HG02678 (cell line): ENCODE measurements around the gene SPAG16.
"Not testable (repeated sequence)": the region's sequence is repeated elsewhere in the genome, so short reads cannot be mapped to it uniquely, and the experiment has no call there.

Source experiments
- ATAC-seq: cut with Tn5 transposase; IDR thresholded peaks from one replicate; pipeline ENCODE4 v1.9.1; 2021; ENCODE audit warnings: mild to moderate bottlenecking, moderate library complexity; ENCODE audit not compliant: unreplicated experiment

SPAG16 gene

DNA sequence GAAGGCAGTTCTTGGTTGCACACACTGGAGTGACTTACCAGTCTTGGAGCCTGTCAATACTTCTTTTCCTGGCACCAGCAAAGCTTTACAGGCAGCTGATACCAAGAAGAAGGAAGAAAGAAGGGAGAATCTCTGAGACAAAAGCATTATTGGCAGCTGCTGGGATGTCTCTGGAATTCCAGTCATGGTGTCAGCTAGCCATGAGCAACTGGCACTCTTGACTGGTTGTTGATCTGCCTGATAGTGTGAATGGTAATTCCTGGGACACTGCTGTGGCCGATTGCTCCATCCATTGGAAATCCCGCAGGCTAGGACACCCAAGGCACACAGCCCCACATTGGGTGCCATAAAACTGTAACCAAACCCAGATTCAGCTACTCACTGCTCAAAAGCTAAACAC is 17.8 kb upstream of the SPAG16 start:
- no peak for ATAC-seq

DNA sequence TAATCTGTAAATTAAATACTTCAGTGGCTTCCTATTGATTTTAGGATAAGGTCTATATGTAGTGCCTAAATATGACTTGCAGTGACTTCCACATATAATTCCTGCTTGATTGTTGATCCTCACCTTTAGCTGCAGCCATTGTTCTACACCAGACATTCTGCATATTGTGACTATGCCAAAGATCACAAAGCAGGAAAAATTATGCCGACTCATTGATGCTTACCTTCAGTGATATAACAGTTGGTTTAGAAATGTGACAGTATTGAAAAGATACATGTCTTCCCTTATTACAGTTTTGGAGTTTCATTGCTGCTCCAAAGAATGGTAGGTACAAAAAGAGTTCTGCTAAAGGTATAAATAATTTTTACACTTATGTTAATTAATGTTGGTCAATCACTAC is 12.3 kb upstream of the SPAG16 start:
- no peak for ATAC-seq

DNA sequence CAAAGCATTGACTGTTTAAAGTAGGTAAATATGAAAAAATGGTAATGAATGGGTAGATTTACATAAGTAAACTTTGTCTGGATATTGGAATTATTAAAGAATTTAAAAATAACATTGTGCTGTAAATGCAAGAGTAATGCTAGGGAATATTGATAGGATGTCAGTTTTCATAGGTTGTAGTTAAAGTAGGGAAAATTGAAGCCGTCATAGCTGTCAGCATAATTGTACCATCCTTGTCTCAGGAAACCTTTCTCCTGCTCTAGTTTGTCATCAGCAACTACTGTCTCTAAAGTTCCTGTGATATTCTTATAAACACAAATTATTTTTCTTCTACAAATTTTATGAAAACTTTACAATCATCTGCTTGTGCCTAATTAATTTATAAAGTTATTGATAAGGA is 10.1 kb upstream of the SPAG16 start:
- no peak for ATAC-seq

DNA sequence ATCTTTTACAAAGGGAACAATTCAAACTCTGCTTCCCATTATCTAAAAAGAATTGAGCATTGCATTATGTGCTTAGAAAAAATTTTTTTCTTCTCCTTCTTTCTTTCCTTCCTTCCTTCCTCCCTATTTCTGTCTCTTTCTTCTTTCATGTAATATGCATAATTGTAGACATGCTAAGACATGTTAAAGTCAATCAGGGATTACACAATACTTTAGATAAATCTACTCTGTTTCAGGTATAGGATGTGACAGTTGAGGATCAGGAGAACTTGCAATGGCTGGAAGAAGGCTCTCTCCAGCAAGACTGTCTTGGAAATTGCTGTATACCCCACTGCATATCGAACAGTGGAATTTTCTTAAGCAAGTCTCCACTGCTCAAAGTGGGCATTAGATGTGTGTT is 9.0 kb upstream of the SPAG16 start:
- ATAC-seq, result no peak

DNA sequence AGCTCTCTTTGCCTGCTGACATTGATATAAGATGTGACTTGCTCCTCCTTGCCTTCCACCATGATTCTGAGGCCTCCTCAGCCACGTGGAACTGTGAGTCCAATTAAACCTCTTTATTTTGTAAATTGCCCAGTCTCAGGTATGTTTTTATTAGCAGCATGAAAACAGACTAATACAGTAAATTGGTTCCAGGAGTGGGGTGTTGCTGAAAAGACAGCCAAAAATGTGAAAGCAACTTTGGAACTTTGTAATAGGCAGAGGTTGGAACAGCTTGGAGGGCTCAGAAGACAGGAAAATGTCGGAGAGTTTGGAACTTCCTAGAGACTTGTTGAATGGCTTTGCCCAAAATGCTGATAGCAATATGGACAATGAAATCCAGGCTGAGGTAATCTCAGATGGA is 7.1 kb upstream of the SPAG16 start:
- ATAC-seq, result not testable (repeated sequence)

DNA sequence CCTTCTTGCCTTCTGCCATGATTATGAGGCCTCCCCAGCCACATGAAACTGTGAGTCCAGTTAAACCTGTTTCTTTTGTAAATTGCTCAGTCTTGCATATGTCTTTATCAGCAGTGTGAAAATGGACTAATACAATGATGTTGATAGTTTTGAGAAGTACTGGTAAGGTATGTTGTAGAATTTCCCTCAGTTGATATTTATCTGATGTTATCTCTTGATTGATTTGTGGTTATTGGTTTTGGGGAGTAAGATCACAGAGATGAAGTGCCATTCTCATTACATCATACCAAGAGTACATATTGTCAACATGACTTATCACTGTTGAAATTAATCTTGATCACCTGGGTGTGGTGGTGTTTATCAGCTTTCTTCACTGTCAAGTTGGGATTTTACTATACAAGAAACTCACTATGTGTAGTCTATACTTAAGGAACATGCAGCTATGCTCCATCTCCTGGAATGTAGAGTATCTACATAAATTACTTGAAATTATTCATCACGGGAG is 5.1 kb upstream of the SPAG16 start:
- ATAC-seq, result no peak

DNA sequence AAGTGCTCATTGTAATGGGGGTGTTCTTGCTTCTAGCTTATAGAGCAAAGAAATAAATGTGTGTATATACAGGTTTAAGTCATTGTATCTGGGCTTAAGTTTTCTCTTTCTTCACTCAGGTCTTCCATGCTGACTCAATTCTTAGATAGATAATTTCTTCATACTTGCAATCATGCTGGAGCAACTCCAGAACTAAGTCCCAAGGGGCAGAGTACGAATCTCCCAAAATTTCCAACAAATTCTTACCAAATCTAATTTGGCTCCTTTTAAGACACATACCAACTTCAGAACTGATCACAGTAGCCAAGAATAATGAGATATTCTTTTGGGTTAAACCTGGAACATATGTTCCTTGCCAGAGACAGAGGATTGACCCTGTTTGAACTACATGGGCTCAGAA is 4.3 kb upstream of the SPAG16 start:
- ATAC-seq, result no peak

DNA sequence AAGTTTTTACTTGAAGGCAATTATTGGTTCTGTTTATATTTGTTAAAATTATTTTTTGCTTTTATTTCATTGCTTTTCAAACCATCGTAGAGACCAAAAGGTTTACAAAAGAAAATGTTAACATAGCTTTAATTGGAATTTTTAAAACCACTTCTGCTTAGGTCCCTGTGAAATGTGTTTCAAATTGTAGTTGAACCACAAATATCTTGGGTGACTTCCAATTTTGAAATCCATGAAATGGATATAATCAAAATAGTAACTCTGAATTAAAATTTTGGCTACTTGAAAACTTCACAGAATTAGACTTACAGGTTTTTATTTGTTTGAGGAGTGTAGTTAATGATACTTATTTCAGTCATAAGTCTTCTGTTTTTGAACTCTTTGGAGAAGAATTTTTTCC is 3.1 kb upstream of the SPAG16 start:
- no peak for ATAC-seq

DNA sequence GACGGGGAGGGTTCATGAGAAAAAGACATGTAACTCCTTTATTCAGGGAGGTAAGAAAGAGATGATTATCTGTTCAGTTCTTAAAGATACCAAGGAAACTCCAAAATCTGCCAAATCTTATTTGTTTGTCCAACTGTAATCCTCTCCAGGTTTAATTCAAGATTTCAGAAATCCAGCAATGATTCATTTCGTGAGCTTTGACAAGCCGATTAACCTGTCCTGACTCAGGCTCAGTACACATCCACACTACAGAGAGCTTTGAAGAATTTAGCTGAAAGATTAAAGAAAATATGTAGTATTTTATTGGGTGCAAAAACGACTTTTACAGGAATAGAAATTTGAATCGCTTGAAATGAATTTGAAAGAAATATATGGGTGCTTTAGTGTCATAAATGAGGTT is 1.1 kb downstream of the SPAG16 start:
- no peak for ATAC-seq

DNA sequence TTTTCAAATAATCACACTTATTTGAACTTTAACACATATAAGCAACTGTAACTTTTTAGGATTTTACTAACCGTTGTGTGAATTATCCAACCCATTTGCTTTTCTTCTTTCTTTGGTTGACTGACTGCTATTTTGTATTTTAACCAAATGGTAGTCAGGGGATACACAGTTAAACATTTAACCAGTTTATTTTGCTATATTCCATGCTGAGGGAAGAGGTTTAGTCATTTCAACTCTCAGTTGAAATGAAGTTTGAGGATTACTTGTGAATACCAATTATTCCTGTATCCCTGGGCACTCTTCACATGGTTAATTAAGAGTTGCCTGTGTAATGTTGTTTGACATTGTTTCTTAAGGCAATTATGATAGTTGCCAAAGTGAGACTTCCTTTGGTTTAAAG is 1.9 kb downstream of the SPAG16 start:
- no peak for ATAC-seq

DNA sequence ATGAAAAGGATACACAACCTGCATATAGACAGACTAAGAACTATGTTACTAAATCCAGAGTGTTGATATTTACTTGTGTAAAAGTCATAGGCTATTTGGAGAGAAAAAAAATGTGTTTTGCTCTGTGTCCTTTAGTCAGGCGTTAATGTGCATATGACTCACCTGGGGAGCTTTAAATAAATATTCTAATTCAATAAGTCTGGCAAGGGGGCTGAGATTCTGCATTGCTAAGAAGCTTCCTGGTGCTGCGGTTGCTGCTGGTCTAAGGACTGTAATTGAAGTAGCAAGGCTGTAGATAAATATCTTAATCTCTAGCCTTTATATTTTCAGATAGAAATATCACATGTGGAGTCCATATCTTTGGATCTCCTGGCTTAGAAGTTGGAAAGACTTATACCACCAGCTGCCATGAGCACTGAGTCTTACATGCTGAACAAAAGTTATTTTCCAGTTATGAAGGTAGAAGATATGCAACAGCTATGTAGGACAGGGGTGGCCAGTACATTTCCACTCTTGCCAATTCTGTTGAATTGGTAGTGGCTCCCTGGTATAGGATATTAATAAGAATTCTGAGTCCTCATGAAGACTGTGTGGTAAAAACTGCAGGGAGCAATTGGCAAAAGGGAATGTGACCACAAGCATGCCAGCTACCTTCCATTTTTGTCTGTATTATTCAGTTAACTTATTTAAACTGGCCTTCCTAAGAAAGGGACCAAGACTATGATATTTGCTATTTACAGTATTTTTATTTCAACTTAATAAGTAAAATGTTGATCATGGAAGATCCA is 4.8 kb downstream of the SPAG16 start:
- no peak for ATAC-seq

DNA sequence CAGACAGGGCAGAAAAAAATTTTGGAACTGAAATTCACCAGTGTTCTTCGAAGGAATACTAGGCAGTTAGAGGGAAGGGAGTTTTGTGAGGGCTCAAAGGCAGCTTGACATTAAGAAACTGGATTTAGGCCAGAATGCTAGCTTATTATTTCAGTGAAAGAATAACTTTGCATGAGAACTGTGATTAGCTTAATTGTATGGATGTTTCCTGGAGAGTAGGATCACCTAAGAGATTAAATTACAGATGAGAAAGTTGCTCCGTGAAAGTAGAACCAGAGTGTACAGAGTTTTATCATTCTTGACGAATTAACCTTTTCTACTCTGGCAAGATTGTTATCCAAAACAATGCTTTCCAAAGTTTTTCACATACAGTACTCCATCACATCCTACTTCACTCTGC is 6.2 kb downstream of the SPAG16 start:
- no peak for ATAC-seq

DNA sequence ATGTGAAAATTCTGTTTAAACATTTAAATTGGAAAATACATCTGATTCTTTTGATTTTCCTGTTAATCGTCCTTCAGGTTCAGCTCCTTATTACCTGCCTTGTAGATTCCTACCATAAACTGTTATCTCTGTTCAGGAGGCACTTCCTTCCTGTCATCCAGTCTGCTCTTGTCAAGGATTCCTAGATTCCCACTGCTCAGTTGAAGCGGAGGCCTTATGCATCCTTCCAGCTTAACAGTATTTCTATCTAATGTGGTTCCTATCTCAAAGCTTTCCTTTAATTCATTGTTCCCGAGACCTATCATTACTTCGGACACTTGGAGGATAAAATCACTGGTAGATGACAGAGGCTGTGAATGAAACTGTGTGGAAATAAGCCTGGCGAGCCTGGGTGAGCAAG is 12.0 kb downstream of the SPAG16 start:
- no peak for ATAC-seq

DNA sequence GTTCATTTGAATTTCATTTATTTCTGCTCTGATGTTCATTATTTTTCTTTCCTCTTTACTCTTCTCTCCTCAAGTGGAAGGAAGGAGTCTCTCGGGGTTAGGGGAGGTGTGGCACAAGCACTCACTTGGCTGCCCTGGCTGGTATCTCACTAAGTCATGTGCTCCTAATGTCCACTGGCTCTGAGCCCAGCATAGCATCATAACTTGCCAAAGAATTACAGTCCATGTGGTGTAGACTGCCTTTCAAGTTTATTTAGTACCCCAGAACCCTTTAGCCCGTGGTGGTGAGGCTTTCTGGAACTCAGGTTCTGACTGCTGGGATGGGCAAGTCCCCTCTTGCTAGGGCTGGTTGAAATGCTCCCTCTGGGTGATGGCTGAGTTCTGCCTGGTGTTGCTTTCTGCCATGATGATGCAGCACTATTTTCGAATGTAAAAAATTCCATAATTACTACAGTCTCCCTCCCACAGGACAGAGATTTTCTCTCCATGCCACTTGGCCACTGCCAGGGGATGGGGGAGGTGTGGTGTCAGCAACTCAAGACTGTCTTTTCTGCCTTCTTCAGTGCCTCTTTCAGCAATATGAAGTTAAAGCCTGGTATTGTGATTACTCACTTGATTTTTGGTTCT is 22.2 kb downstream of the SPAG16 start:
- no peak for ATAC-seq

DNA sequence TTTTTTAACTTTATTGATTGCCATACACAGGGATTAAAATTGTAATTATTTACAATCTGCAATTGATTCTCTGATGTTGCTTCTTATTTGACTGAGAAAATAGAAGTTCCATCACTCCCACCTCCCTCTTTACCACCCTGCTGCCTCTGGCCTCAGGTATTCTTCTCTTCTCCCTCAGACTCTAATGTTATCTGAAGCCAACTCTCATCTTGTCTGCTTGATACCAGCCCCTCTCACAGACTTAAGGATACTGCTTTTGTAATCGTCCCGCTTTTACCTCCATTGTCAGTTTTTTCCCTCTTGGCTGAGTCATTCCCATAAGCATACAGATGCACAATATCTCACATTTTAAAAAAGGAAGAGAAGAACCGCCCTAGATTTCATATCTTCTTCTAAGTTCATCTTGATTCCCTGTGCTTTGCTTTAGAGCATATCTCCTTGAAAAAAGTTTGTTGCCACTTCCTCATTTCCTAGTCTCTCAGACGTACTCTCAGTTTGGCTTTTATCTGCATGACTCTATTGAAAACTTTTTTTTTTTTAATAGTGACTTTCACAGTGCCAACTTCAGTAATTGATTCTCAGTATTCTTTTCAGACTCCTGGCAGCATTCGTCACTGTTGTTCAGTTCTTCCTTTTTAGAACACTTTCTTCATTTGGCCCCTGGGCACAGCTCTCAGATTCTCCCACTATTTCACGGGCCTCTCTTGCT is 31.1 kb downstream of the SPAG16 start:
- no peak for ATAC-seq

DNA sequence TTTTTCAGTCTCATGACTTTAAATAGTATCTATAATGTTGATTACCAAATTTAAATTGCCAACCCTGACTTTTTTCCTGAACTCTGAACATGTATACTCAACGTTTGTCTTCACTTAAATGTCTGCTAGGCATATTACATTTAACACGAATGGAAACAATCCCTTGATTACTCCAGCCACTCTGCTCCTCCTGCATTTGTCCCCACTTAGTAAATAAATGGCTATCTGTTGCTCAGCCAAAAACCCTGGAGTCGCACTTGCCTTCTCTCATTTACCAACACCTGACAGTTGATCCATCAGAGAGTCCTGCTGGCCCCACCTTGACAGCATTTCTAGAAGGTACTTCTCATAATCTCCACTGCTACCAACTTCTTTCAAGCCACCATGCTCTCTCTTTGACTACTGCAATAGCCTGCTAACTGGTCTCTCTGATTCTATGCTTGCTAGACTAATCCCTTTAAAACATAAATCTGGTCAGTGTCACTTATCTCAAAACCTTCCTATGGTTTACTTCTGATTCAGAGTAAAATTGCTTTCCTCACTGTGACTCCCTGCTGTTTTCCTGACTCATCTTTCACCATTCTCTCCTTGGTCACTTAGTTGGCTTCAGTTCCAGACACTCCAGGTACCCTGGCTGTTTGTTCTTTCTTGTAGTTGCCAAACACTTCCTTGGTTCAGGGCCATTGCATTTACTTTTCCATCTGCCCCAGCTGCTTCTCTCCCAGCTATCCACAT is 31.9 kb downstream of the SPAG16 start:
- no peak for ATAC-seq

DNA sequence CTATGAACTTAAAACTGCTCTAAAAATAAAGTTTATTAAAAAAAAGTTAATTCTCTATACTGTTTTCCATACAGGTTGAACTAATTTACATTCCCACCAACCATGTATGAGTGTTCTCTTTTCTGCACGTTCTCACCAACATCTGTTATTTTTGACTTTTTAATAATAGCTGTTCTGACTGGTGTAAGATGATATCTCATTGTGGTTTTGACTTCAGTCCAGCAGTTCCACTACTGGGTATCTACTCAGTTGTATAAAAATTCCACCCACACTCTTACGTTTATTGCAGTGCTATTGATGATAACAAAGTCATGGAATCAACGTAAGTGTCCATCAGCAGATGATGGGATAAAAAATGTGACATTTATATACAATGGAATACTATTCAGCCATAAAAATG is 33.7 kb downstream of the SPAG16 start:
- no peak for ATAC-seq

DNA sequence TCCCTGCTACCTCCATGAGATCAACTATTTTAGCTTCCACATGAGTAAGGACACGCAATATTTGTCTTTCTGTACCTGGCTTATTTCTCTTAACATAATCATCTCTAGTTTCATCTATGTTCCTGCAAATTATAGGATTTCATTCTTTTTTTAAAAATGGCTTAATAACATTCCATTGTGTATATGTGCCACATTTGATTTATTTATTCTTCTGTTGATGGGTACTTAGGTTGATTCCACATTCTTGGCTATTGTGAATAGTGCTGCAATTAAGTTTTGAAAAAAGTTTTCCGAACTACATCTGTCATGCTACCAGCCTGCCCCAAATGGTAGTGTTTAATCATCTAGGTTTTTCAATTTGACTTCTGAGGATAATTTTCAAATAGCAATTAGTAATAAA is 36.3 kb downstream of the SPAG16 start:
- ATAC-seq, result no peak

DNA sequence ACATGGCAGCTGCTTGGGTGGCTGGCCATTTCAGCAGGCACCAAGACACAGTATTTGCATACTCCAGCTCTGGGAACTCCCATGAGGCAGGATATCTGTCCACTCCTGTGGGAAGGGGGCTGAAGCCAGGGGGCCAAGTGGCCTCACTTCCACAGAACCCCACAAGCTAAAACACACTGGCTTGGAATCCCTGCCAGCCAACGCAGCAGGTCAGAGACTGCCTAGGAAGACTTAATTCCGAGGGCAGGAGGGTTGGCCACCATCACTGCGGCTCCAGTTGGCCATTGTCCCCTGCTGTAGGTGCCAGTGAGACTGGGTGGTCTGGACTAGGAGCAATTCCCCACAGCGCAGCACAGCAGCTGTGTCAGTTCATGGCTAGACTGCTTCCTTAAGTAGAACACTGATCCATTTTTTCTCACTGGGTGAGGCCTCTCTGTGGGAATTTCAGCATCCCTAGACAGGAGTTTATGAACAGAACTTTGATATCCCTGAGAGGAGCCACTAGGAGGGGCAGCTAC is 52.0 kb downstream of the SPAG16 start:
- no peak for ATAC-seq

DNA sequence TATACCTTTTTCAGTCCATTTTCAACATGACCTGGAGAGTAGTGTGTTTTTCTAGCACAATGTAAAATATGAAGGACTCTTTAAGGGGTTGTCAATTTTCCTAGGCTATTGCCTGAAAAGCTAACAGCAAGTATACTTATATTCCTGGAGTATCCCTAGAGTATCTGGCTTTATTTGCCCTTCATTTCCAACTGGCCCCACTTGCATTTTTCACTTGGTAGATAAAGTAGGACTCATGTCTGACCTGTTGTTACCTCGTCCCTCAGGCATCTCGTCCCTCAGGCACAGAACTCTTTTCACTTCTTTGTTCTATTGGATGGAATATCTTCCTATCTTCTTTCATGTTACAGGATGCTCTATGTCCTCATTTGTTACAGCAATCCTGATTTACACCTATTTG is 69.2 kb downstream of the SPAG16 start:
- ATAC-seq, result no peak

DNA sequence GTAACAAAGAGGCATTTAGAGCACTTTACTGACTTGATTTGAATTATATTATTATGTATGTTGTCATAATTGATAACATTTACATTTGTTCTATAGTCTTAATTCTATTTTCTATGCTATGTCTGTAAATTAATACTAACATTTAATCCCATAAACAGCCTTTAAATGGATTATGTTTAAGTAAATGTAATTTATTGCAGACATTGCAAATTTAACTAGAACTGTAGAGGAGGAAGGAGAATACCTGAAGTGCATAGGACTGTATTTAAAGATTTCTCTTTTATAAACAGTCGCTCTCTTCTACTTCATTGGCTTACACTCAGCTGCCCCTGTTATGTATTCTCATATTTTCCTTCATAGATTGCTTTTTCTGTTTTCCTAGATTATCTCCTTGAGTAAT is 92.4 kb downstream of the SPAG16 start:
- ATAC-seq, result no peak
